Measurements from ENCODE around the gene AP3B1. TPM values are rescaled to one million over a fixed set of nuclear protein-coding genes. Genes with fewer than 3 reads are reported as not detected.

The AP3B1 gene
- polyA plus RNA-seq, 1 of the 3 experiments (the other 2 are of a cell fraction) = 18.0 TPM

- Histone ChIP-seq H3K27me3 (ENCODE audit: insufficient read depth) (no peaks in the 10 kb centered on the region), H3K9me2 (no peaks in the 10 kb centered on the region), H2AFZ (ENCODE audit: low read depth) (no peak overlapping the region), H3K9ac (peak overlapping the region; percentile 12; the same call in 1 of the 2 replicates), H3F3A (replicated peaks; ENCODE audit: insufficient read depth) (peaks cover 28% of the 10 kb centered on the region), H3K4me3 (ENCODE audit: low read depth in 2 of 2, low read length in 1 of 2) (no peak overlapping the region), H3K27ac (ENCODE audit: low read depth in 2 of 2, low read length in 1 of 2) (peak overlapping the region in 1 of 2 experiments; percentile 79; a peak in 2 of 4 replicates), H3K9me3 (no peaks in the 10 kb centered on the region), H4K20me1 (ENCODE audit: insufficient read depth) (peaks cover 20% of the 10 kb centered on the region), H3K36me3 (replicated peaks in 1 of 2; ENCODE audit: control insufficient read depth in 1 of 2, insufficient read depth in 2 of 2, low read length in 1 of 2) (peaks cover 6 to 31% of the 10 kb centered on the region in 2 experiments), H3K4me2 (peak overlapping the region; percentile 23; the same call in 1 of the 2 replicates), H3K4me1 (ENCODE audit: control insufficient read depth in 1 of 2, insufficient read depth in 2 of 2, low read depth in 1 of 2, low read length in 1 of 2) (peaks cover 0 to 6% of the 10 kb centered on the region in 2 experiments; a peak in 1 of 4 replicates), H3K79me2 (ENCODE audit: insufficient read depth) (peaks cover 45% of the 10 kb centered on the region)
- WGBS (ENCODE audit: low lambda C conversion rate) = 92% methylated on average over 2 of the region's 2 CpGs
- TF ChIP-seq TAF1 (IDR thresholded peaks at IDR 0.05; ENCODE audit: borderline replicate concordance, low read depth, low read length) = no peak
- TF ChIP-seq NFIC (IDR thresholded peaks at IDR 0.05; ENCODE audit: borderline replicate concordance) = no peak
- TF ChIP-seq, protein P1, sequence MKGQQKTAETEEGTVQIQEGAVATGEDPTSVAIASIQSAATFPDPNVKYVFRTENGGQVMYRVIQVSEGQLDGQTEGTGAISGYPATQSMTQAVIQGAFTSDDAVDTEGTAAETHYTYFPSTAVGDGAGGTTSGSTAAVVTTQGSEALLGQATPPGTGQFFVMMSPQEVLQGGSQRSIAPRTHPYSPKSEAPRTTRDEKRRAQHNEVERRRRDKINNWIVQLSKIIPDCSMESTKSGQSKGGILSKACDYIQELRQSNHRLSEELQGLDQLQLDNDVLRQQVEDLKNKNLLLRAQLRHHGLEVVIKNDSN (IDR thresholded peaks at IDR 0.05; ENCODE audit: borderline replicate concordance, low read depth) = no peak
- TF ChIP-seq YY1 (IDR thresholded peaks at IDR 0.05; ENCODE audit: low read depth) = no peak
- no peak for TF ChIP-seq EP300 (IDR thresholded peaks at IDR 0.05; ENCODE audit: borderline replicate concordance in 1 of 2, low read depth in 1 of 2, low read length in 1 of 2)
- no peak for TF ChIP-seq TEAD4 (IDR thresholded peaks at IDR 0.05; ENCODE audit: borderline replicate concordance, insufficient read depth)
- no peak for TF ChIP-seq RCOR1 (IDR thresholded peaks at IDR 0.05; ENCODE audit: low read length)
- TF ChIP-seq FOXJ3 (CRISPR knock-in tag; IDR thresholded peaks at IDR 0.05) = no peak
- no peak for TF ChIP-seq RAD21 (IDR thresholded peaks at IDR 0.05; ENCODE audit: low read length)
- TF ChIP-seq TCF12 (IDR thresholded peaks at IDR 0.05) = no peak
- TF ChIP-seq GABPA (IDR thresholded peaks at IDR 0.05; ENCODE audit: low read depth) = no peak
- TF ChIP-seq FOSL2 (IDR thresholded peaks at IDR 0.05; ENCODE audit: borderline replicate concordance, low read depth) = no peak
- TF ChIP-seq MXI1 (IDR thresholded peaks at IDR 0.05; ENCODE audit: low read depth, low read length) = no peak
- no peak for TF ChIP-seq EZH2phosphoT487 (IDR thresholded peaks at IDR 0.05; ENCODE audit: borderline replicate concordance, low read depth)
- TF ChIP-seq REST (IDR thresholded peaks at IDR 0.05; ENCODE audit: low read depth, low read length) = no peak
- DNase-seq = no peak
- ChIA-PET POLR2A (no interaction called here), CTCF (interaction anchor here (1.3 kb wide), 1 partner anchor 26 kb away, joined by 4 read pairs; no protein-coding TSS in a partner anchor)
Observed at GRCh38 chr5:78243091-78243490, 51.4 kb downstream of the AP3B1 start.
